Mesendoderm (in vitro differentiated cells): ENCODE measurements around the gene RMDN2.

ENCODE experiments used
- DNase-seq: peaks from one replicate; pipeline ENCODE4 v3.0.0; 2013
- H2AK5ac ChIP-seq: 2 replicates; pipeline ENCODE4 v1.6.1; 2013; ENCODE audit warnings: low read length, inconsistent platforms
- H2BK120ac ChIP-seq: 2 replicates; pipeline ENCODE4 v1.6.1; 2013; ENCODE audit warnings: low read depth, mild to moderate bottlenecking, low read length, moderate library complexity, mixed read lengths
- H2BK15ac ChIP-seq: replicated peaks from 2 replicates; pipeline ENCODE4 v1.6.1; 2013; ENCODE audit warnings: low read depth, mild to moderate bottlenecking, moderate library complexity
- H2BK5ac ChIP-seq: 2 replicates; pipeline ENCODE4 v1.6.1; 2013; ENCODE audit warnings: low read length, inconsistent platforms
- H3K18ac ChIP-seq: 2 replicates; pipeline ENCODE4 v1.6.1; 2013; ENCODE audit warnings: mild to moderate bottlenecking, low read length, mixed read lengths
- H3K23ac ChIP-seq: one replicate; pipeline ENCODE4 v1.6.1; 2013; ENCODE audit warnings: low read length
- H3K27ac ChIP-seq: 2 replicates; pipeline ENCODE4 v1.5.1; 2013; ENCODE audit warnings: low read depth, mild to moderate bottlenecking, inconsistent platforms, low read length, moderate library complexity
- H3K27me3 ChIP-seq: 2 replicates; pipeline ENCODE4 v1.6.1; 2013; ENCODE audit warnings: low read length, control low read depth, mild to moderate bottlenecking, inconsistent platforms; ENCODE audit not compliant: insufficient read depth, poor library complexity
- H3K36me3 ChIP-seq: 2 replicates; pipeline ENCODE4 v1.6.1; 2013; ENCODE audit warnings: low read length, inconsistent platforms; ENCODE audit not compliant: control insufficient read depth, insufficient read depth
- H3K4ac ChIP-seq: one replicate; pipeline ENCODE4 v1.6.1; 2013; ENCODE audit warnings: low read depth, mild to moderate bottlenecking, low read length, moderate library complexity
- H3K4me1 ChIP-seq: 2 replicates; pipeline ENCODE4 v1.6.1; 2013; ENCODE audit warnings: low read depth, low read length, inconsistent platforms; ENCODE audit not compliant: control insufficient read depth
- H3K4me2 ChIP-seq: 2 replicates; pipeline ENCODE4 v1.6.1; 2013; ENCODE audit warnings: low read length
- H3K4me3 ChIP-seq: 2 replicates; pipeline ENCODE4 v1.5.1; 2013; ENCODE audit warnings: mild to moderate bottlenecking, low read length
- H3K56ac ChIP-seq: one replicate; pipeline ENCODE4 v1.6.1; 2013; ENCODE audit warnings: low read length
- H3K79me1 ChIP-seq: 2 replicates; pipeline ENCODE4 v1.6.1; 2013; ENCODE audit warnings: low read length, inconsistent platforms
- H3K79me2 ChIP-seq: 2 replicates; pipeline ENCODE4 v1.6.1; 2013; ENCODE audit warnings: mild to moderate bottlenecking, low read length; ENCODE audit not compliant: control insufficient read depth, insufficient read depth
- H3K9ac ChIP-seq: 2 replicates; pipeline ENCODE4 v1.6.1; 2013; ENCODE audit warnings: low read length, inconsistent platforms
- H4K5ac ChIP-seq: one replicate; pipeline ENCODE4 v1.6.1; 2013; ENCODE audit warnings: low read length
- H4K8ac ChIP-seq: one replicate; pipeline ENCODE4 v1.6.1; 2013; ENCODE audit warnings: low read depth, mild to moderate bottlenecking, control low read depth, low read length, moderate library complexity
- WGBS: extraction: QIAGEN DNeasy Blood & Tissue Kit; methylation state at CpG from one replicate; pipeline ENCODE4 v1.1.7; 2013; ENCODE audit warnings: low lambda C conversion rate, missing lambda C conversion rate; ENCODE audit not compliant: insufficient coverage; ENCODE audit errors: extremely low coverage; 5-methylcytosine and 5-hydroxymethylcytosine counted together

The RMDN2 gene

GRCh38 chr2:37902991-37903390, 22.1 kb upstream of the RMDN2 start:
- H2BK120ac ChIP-seq: no peak overlapping the region
- no peaks in the 10 kb centered on the region for H3K27me3 ChIP-seq
- no peaks in the 10 kb centered on the region for H3K4me1 ChIP-seq
- H3K23ac ChIP-seq: no peak overlapping the region
- no peak overlapping the region for H2AK5ac ChIP-seq
- H3K36me3 ChIP-seq: no peaks in the 10 kb centered on the region
- H3K4ac ChIP-seq: no peak overlapping the region
- H3K79me1 ChIP-seq: no peaks in the 10 kb centered on the region
- no peak overlapping the region for H2BK15ac ChIP-seq
- H2BK5ac ChIP-seq: no peak overlapping the region
- H3K56ac ChIP-seq: no peak overlapping the region
- H4K8ac ChIP-seq: no peak overlapping the region
- H3K79me2 ChIP-seq: no peaks in the 10 kb centered on the region
- no peak overlapping the region for H3K9ac ChIP-seq
- H3K18ac ChIP-seq: no peak overlapping the region
- no peak for DNase-seq
- H4K5ac ChIP-seq: no peak overlapping the region
- no peak overlapping the region for H3K4me2 ChIP-seq
- H3K27ac ChIP-seq: no peak overlapping the region
- no peak overlapping the region for H3K4me3 ChIP-seq

GRCh38 chr2:37904425-37904824, 20.7 kb upstream of the RMDN2 start:
- no peaks in the 10 kb centered on the region for H3K79me2 ChIP-seq
- no CpG with 5 or more reads among the region's 3 CpGs for WGBS

GRCh38 chr2:37904993-37905392, 20.1 kb upstream of the RMDN2 start:
- DNase-seq: no peak
- no CpG with 5 or more reads among the region's 5 CpGs for WGBS
- no peak overlapping the region for H2BK5ac ChIP-seq
- H3K4ac ChIP-seq: no peak overlapping the region
- H3K4me2 ChIP-seq: no peak overlapping the region
- H4K5ac ChIP-seq: no peak overlapping the region
- H2AK5ac ChIP-seq: no peak overlapping the region
- no peak overlapping the region for H3K27ac ChIP-seq
- H2BK15ac ChIP-seq: no peak overlapping the region
- H3K79me1 ChIP-seq: no peaks in the 10 kb centered on the region
- H3K4me1 ChIP-seq: no peaks in the 10 kb centered on the region
- no peaks in the 10 kb centered on the region for H3K27me3 ChIP-seq
- no peak overlapping the region for H4K8ac ChIP-seq
- H3K56ac ChIP-seq: no peak overlapping the region
- no peak overlapping the region for H2BK120ac ChIP-seq
- H3K18ac ChIP-seq: no peak overlapping the region
- H3K36me3 ChIP-seq: no peaks in the 10 kb centered on the region
- no peak overlapping the region for H3K9ac ChIP-seq
- H3K23ac ChIP-seq: no peak overlapping the region
- H3K4me3 ChIP-seq: no peak overlapping the region
- no peaks in the 10 kb centered on the region for H3K79me2 ChIP-seq

More at GRCh38 chr2:37904425-37904824, 20.7 kb upstream of the RMDN2 start:
- no peak overlapping the region for H3K9ac ChIP-seq
- H3K36me3 ChIP-seq: no peaks in the 10 kb centered on the region
- no peak overlapping the region for H2AK5ac ChIP-seq
- no peak overlapping the region for H3K4ac ChIP-seq
- H3K27me3 ChIP-seq: no peaks in the 10 kb centered on the region
- no peak overlapping the region for H3K4me2 ChIP-seq
- H2BK15ac ChIP-seq: no peak overlapping the region
- H2BK120ac ChIP-seq: no peak overlapping the region
- no peak overlapping the region for H4K5ac ChIP-seq
- no peak overlapping the region for H4K8ac ChIP-seq
- no peak overlapping the region for H3K23ac ChIP-seq
- H3K4me1 ChIP-seq: no peaks in the 10 kb centered on the region
- H2BK5ac ChIP-seq: no peak overlapping the region
- no peak overlapping the region for H3K56ac ChIP-seq
- H3K79me1 ChIP-seq: no peaks in the 10 kb centered on the region
- DNase-seq: no peak
- H3K27ac ChIP-seq: no peak overlapping the region
- H3K4me3 ChIP-seq: no peak overlapping the region
- no peak overlapping the region for H3K18ac ChIP-seq

- no peak overlapping the region for H3K27ac ChIP-seq
These were observed 19.0 kb upstream of the RMDN2 start for GRCh38 chr2:37906131-37906530.

GRCh38 chr2:37907501-37908225, 17.4 kb upstream of the RMDN2 start:
- H3K4me1 ChIP-seq: no peaks in the 10 kb centered on the region
- H3K4me2 ChIP-seq: no peak overlapping the region
- no peaks in the 10 kb centered on the region for H3K27me3 ChIP-seq
- no CpG with 5 or more reads among the region's 5 CpGs for WGBS
- H3K9ac ChIP-seq: no peak overlapping the region
- H3K27ac ChIP-seq: no peak overlapping the region
- no peaks in the 10 kb centered on the region for H3K79me1 ChIP-seq
- no peak overlapping the region for H4K5ac ChIP-seq
- H3K36me3 ChIP-seq: no peaks in the 10 kb centered on the region
- no peak for DNase-seq
- H2BK15ac ChIP-seq: no peak overlapping the region
- H3K4ac ChIP-seq: no peak overlapping the region
- no peak overlapping the region for H2BK5ac ChIP-seq
- no peak overlapping the region for H4K8ac ChIP-seq
- no peak overlapping the region for H3K4me3 ChIP-seq
- H3K23ac ChIP-seq: no peak overlapping the region
- H2BK120ac ChIP-seq: no peak overlapping the region
- no peaks in the 10 kb centered on the region for H3K79me2 ChIP-seq
- no peak overlapping the region for H3K18ac ChIP-seq
- H3K56ac ChIP-seq: no peak overlapping the region
- no peak overlapping the region for H2AK5ac ChIP-seq

More at GRCh38 chr2:37906131-37906530, 19.0 kb upstream of the RMDN2 start:
- Histone ChIP-seq H3K79me1 (no peaks in the 10 kb centered on the region), H3K18ac (no peak overlapping the region), H3K36me3 (no peaks in the 10 kb centered on the region), H3K4me3 (no peak overlapping the region), H3K23ac (no peak overlapping the region), H3K9ac (no peak overlapping the region), H2BK15ac (no peak overlapping the region), H2BK120ac (no peak overlapping the region), H3K79me2 (no peaks in the 10 kb centered on the region), H3K56ac (no peak overlapping the region), H4K8ac (no peak overlapping the region), H3K4ac (no peak overlapping the region), H3K27me3 (no peaks in the 10 kb centered on the region), H2BK5ac (no peak overlapping the region), H3K4me2 (no peak overlapping the region), H2AK5ac (no peak overlapping the region), H3K4me1 (no peaks in the 10 kb centered on the region), H4K5ac (no peak overlapping the region)
- no CpG with 5 or more reads among the region's 2 CpGs for WGBS
- no peak for DNase-seq

- Histone ChIP-seq H3K9ac (no peak overlapping the region), H3K79me1 (no peaks in the 10 kb centered on the region), H4K5ac (no peak overlapping the region), H3K4me2 (no peak overlapping the region), H3K4ac (no peak overlapping the region), H3K4me1 (no peaks in the 10 kb centered on the region), H3K27ac (no peak overlapping the region), H3K18ac (no peak overlapping the region), H3K79me2 (no peaks in the 10 kb centered on the region), H2AK5ac (no peak overlapping the region), H2BK15ac (no peak overlapping the region), H3K56ac (no peak overlapping the region), H3K23ac (no peak overlapping the region), H3K36me3 (no peaks in the 10 kb centered on the region), H2BK5ac (no peak overlapping the region), H2BK120ac (no peak overlapping the region), H4K8ac (no peak overlapping the region), H3K27me3 (no peaks in the 10 kb centered on the region), H3K4me3 (no peak overlapping the region)
- no peak for DNase-seq
- WGBS: no CpG with 5 or more reads among the region's 4 CpGs
These were observed 13.7 kb upstream of the RMDN2 start for GRCh38 chr2:37911296-37911873.
